Neutrophil (primary cell): Measurements from ENCODE around the gene TRMT61A.

Source experiments
- H3K27ac ChIP-seq: fragments of 200-600 bp; sonication (generic); 2 replicates; pipeline ENCODE4 v1.5.1; 2016; ENCODE audit warnings: mild to moderate bottlenecking, moderate library complexity
- H3K27me3 ChIP-seq: fragments of 200-600 bp; sonication (generic); 2 replicates; pipeline ENCODE4 v1.6.0; 2016; ENCODE audit warnings: mild to moderate bottlenecking
- H3K36me3 ChIP-seq: fragments of 200-600 bp; sonication (generic); 2 replicates; pipeline ENCODE4 v1.5.1; 2017
- H3K4me1 ChIP-seq, 2 experiments: fragments of 200-600 bp in 1 of 2; sonication (generic) in 1 of 2; 1 replicate in 1 of 2; 2 replicates in 1 of 2; pipeline versions ENCODE4 v1.5.1 to v1.6.1; 2013 to 2016; ENCODE audit warnings: low read depth in 1 of 2, low read length in 1 of 2, mild to moderate bottlenecking in 1 of 2, moderate library complexity in 1 of 2; ENCODE audit not compliant: control insufficient read depth in 1 of 2, insufficient read depth in 1 of 2
- H3K4me3 ChIP-seq, 2 experiments: fragments of 200-600 bp in 1 of 2; sonication (generic) in 1 of 2; 1 replicate in 1 of 2; 2 replicates in 1 of 2; pipeline ENCODE4 v1.5.1; 2013 to 2016; ENCODE audit warnings: low read depth in 1 of 2, low read length in 1 of 2, mild to moderate bottlenecking in 1 of 2, moderate library complexity in 1 of 2
- H3K9me3 ChIP-seq: fragments of 200-600 bp; sonication (generic); 2 replicates; pipeline ENCODE4 v1.5.1; 2016
- CTCF ChIP-seq: fragments of 200-600 bp; sonication (generic); IDR thresholded peaks from 2 replicates; pipeline ENCODE4 v1.5.1; 2016; ENCODE audit warnings: antibody characterized with exemption

The TRMT61A gene

GRCh38 chr14:103526914-103527248 lies 2.1 kb upstream of the TRMT61A start:
- H3K4me1 ChIP-seq = peaks cover 30% of the 10 kb centered on the region in 2 experiments
- no peak overlapping the region for H3K4me3 ChIP-seq
- H3K9me3 ChIP-seq = no peaks in the 10 kb centered on the region
- TF ChIP-seq CTCF = no peak
- H3K27ac ChIP-seq = no peak overlapping the region
- H3K27me3 ChIP-seq = peaks cover 53% of the 10 kb centered on the region
- H3K36me3 ChIP-seq = no peaks in the 10 kb centered on the region

GRCh38 chr14:103527408-103528145 lies 1.4 kb upstream of the TRMT61A start:
- H3K4me1 ChIP-seq = peaks cover 24% of the 10 kb centered on the region in 2 experiments
- H3K36me3 ChIP-seq = no peaks in the 10 kb centered on the region
- no peak overlapping the region for H3K27ac ChIP-seq
- H3K4me3 ChIP-seq = no peak overlapping the region
- no peaks in the 10 kb centered on the region for H3K9me3 ChIP-seq
- no peak for TF ChIP-seq CTCF
- H3K27me3 ChIP-seq = peaks cover 46% of the 10 kb centered on the region

- Histone ChIP-seq H3K4me3 (peak overlapping the region; percentile 80 to 81), H3K27me3 (peaks cover 40% of the 10 kb centered on the region), H3K9me3 (no peaks in the 10 kb centered on the region), H3K4me1 (peaks cover 19% of the 10 kb centered on the region in 2 experiments), H3K36me3 (no peaks in the 10 kb centered on the region), H3K27ac (peak overlapping the region; percentile 79)
- no peak for TF ChIP-seq CTCF
Observed at GRCh38 chr14:103528146-103528586, 830 bp upstream of the TRMT61A start.

- H3K4me3 ChIP-seq = peak overlapping the region; percentile 80 to 81
- TF ChIP-seq CTCF = no peak
- peak overlapping the region; percentile 79 for H3K27ac ChIP-seq
- H3K4me1 ChIP-seq = peaks cover 18 to 19% of the 10 kb centered on the region in 2 experiments
- no peaks in the 10 kb centered on the region for H3K9me3 ChIP-seq
- H3K36me3 ChIP-seq = no peaks in the 10 kb centered on the region
- peaks cover 25% of the 10 kb centered on the region for H3K27me3 ChIP-seq
Observed at GRCh38 chr14:103529383-103530365, 678 bp downstream of the TRMT61A start.

GRCh38 chr14:103530390-103530789 lies 1.4 kb downstream of the TRMT61A start:
- peaks cover 18% of the 10 kb centered on the region for H3K27me3 ChIP-seq
- H3K36me3 ChIP-seq = no peaks in the 10 kb centered on the region
- no peaks in the 10 kb centered on the region for H3K9me3 ChIP-seq
- TF ChIP-seq CTCF = no peak
- no peak overlapping the region for H3K27ac ChIP-seq
- H3K4me3 ChIP-seq = no peak overlapping the region
- peaks cover 18 to 19% of the 10 kb centered on the region in 2 experiments for H3K4me1 ChIP-seq
